IMR-90 (cell line): ENCODE data around the gene KCNJ6. TPM values are rescaled to one million over a fixed set of nuclear protein-coding genes. Genes with fewer than 3 reads are reported as not detected.

Source experiments
- ATAC-seq: fragments of 200-7000 bp; cut with Tn5 transposase; 2 replicates; pipeline ENCODE4 v1.9.1; 2020; ENCODE audit warnings: low read depth, mild to moderate bottlenecking, moderate library complexity
- BruUV-seq: library from RNA; stranded (reverse); fragments of 400-500 nt; replicated peaks from 2 replicates; lab custom pipeline; 2021; lab: Mats Ljungman, UMichigan
- CTCF ChIA-PET: fragments of 300-600 bp; formaldehyde crosslinking; extraction: SDS; loops from one replicate; lab custom pipeline; 2021; ENCODE audit warnings: antibody characterized with exemption; lab: Yijun Ruan, JAX
- POLR2A ChIA-PET: fragments of 300-600 bp; sonication (Branson Sonifier 250); formaldehyde crosslinking; loops from one replicate; lab custom pipeline; 2022; ENCODE audit warnings: antibody characterized with exemption; ENCODE audit not compliant: unreplicated experiment; lab: Charles Lee
- DNase-seq: peaks from one replicate; pipeline ENCODE4 v3.0.0; 2013
- H2AFZ ChIP-seq: replicated peaks from 2 replicates; pipeline ENCODE3; 2013; ENCODE audit warnings: low read length, mild to moderate bottlenecking; ENCODE audit not compliant: poor library complexity
- H2AK5ac ChIP-seq: 2 replicates; pipeline ENCODE4 v1.6.1; 2013; ENCODE audit warnings: low read depth, low read length, inconsistent platforms
- H2AK9ac ChIP-seq: replicated peaks from 2 replicates; pipeline ENCODE3; 2013; ENCODE audit warnings: mild to moderate bottlenecking, low read depth, low read length, moderate library complexity; ENCODE audit not compliant: poor library complexity
- H2BK120ac ChIP-seq: 2 replicates; pipeline ENCODE4 v1.6.1; 2013; ENCODE audit warnings: low read depth, low read length, inconsistent platforms
- H2BK15ac ChIP-seq: 3 replicates; pipeline ENCODE4 v1.6.1; 2013; ENCODE audit warnings: low read depth, low read length, inconsistent platforms
- H2BK20ac ChIP-seq: 2 replicates; pipeline ENCODE4 v1.6.1; 2013; ENCODE audit warnings: low read depth, mild to moderate bottlenecking, inconsistent platforms, low read length, moderate library complexity
- H2BK5ac ChIP-seq: 2 replicates; pipeline ENCODE4 v1.6.1; 2013; ENCODE audit warnings: mild to moderate bottlenecking, low read depth, low read length, inconsistent platforms; ENCODE audit not compliant: poor library complexity, severe bottlenecking
- H3K14ac ChIP-seq: replicated peaks from 2 replicates; pipeline ENCODE4 v1.6.1; 2013; ENCODE audit warnings: low read depth, low read length, inconsistent platforms
- H3K18ac ChIP-seq: 2 replicates; pipeline ENCODE4 v1.6.1; 2013; ENCODE audit warnings: low read depth, low read length, control low read depth
- H3K23ac ChIP-seq: 2 replicates; pipeline ENCODE4 v1.6.1; 2013; ENCODE audit warnings: low read depth, low read length, inconsistent platforms
- H3K27ac ChIP-seq: 2 replicates; pipeline ENCODE4 v1.5.1; 2013; ENCODE audit warnings: mild to moderate bottlenecking, control low read depth, low read length; ENCODE audit not compliant: insufficient read depth
- H3K27me3 ChIP-seq: 2 replicates; pipeline ENCODE4 v1.6.1; 2013; ENCODE audit warnings: low read length; ENCODE audit not compliant: control insufficient read depth, insufficient read depth
- H3K36me3 ChIP-seq: 2 replicates; pipeline ENCODE4 v1.6.1; 2013; ENCODE audit warnings: low read length, mixed read lengths; ENCODE audit not compliant: control insufficient read depth, insufficient read depth
- H3K4ac ChIP-seq: 2 replicates; pipeline ENCODE4 v1.6.1; 2013; ENCODE audit warnings: low read depth, low read length, inconsistent platforms
- H3K4me1 ChIP-seq: 2 replicates; pipeline ENCODE4 v1.6.1; 2013; ENCODE audit warnings: low read length, mixed read lengths; ENCODE audit not compliant: control insufficient read depth, insufficient read depth
- H3K4me2 ChIP-seq: 2 replicates; pipeline ENCODE4 v1.6.1; 2013; ENCODE audit warnings: low read depth, mild to moderate bottlenecking, control low read depth, low read length, moderate library complexity
- H3K4me3 ChIP-seq: 2 replicates; pipeline ENCODE4 v1.5.1; 2013; ENCODE audit warnings: low read depth, mild to moderate bottlenecking, control low read depth, low read length, moderate library complexity; ENCODE audit not compliant: insufficient read depth
- H3K56ac ChIP-seq: 2 replicates; pipeline ENCODE4 v1.6.1; 2013; ENCODE audit warnings: low read length, inconsistent platforms; ENCODE audit not compliant: insufficient read depth; ENCODE audit errors: extremely low read depth
- H3K79me1 ChIP-seq, 2 experiments: 2 replicates each; pipeline ENCODE4 v1.6.1; 2013; ENCODE audit warnings: low read length in 2 of 2, inconsistent platforms in 1 of 2, low read depth in 1 of 2
- H3K9ac ChIP-seq: 2 replicates; pipeline ENCODE4 v1.6.1; 2013; ENCODE audit warnings: low read depth, low read length, control low read depth
- H3K9me1 ChIP-seq: 2 replicates; pipeline ENCODE4 v1.6.1; 2013; ENCODE audit warnings: low read length, inconsistent platforms; ENCODE audit not compliant: insufficient read depth
- H3K9me3 ChIP-seq: 2 replicates; pipeline ENCODE4 v1.6.1; 2013; ENCODE audit warnings: low read length; ENCODE audit not compliant: control insufficient read depth, insufficient read depth
- H4K20me1 ChIP-seq: 2 replicates; pipeline ENCODE4 v1.6.1; 2013; ENCODE audit warnings: low read length, inconsistent platforms; ENCODE audit not compliant: insufficient read depth
- H4K5ac ChIP-seq: 2 replicates; pipeline ENCODE4 v1.6.1; 2013; ENCODE audit warnings: mild to moderate bottlenecking, low read depth, low read length, control low read depth
- H4K8ac ChIP-seq, 2 experiments: 2 replicates each; pipeline ENCODE4 v1.6.1; 2013; ENCODE audit warnings: low read depth in 2 of 2, low read length in 2 of 2, control low read depth in 1 of 2, inconsistent platforms in 1 of 2
- H4K91ac ChIP-seq: 2 replicates; pipeline ENCODE4 v1.6.1; 2013; ENCODE audit warnings: low read depth, low read length, inconsistent platforms; ENCODE audit not compliant: insufficient read depth
- BHLHE40 ChIP-seq: fragments of 150-350 bp; IDR thresholded peaks from 2 replicates; pipeline ENCODE4 v1.6.1; 2016; ENCODE audit warnings: mild to moderate bottlenecking, low read depth, low read length
- CEBPB ChIP-seq: IDR thresholded peaks from 2 replicates; pipeline ENCODE4 v1.6.1; 2012; ENCODE audit warnings: low read depth, low read length, improper control_type of control experiment
- CHD1 ChIP-seq: IDR thresholded peaks from 2 replicates; pipeline ENCODE4 v1.6.1; 2012; ENCODE audit warnings: low read depth, low read length, improper control_type of control experiment
- CTCF ChIP-seq: conservative IDR thresholded peaks from 2 replicates; pipeline ENCODE4 v1.5.1; 2012; ENCODE audit warnings: mild to moderate bottlenecking, low read depth, low read length, improper control_type of control experiment
- ELK1 ChIP-seq: fragments of 150-350 bp; IDR thresholded peaks from 2 replicates; pipeline ENCODE4 v1.6.1; 2016; ENCODE audit warnings: low read depth, mild to moderate bottlenecking, low read length, moderate library complexity, borderline replicate concordance
- FOS ChIP-seq: fragments of 150-350 bp; IDR thresholded peaks from 2 replicates; pipeline ENCODE4 v1.6.1; 2016; ENCODE audit warnings: low read depth, low read length
- MAFK ChIP-seq: IDR thresholded peaks from 2 replicates; pipeline ENCODE4 v1.6.1; 2012; ENCODE audit warnings: low read depth, low read length, improper control_type of control experiment
- MAZ ChIP-seq: IDR thresholded peaks from 2 replicates; pipeline ENCODE4 v1.6.1; 2012; ENCODE audit warnings: low read depth, mild to moderate bottlenecking, low read length, improper control_type of control experiment, moderate library complexity, borderline replicate concordance
- MXI1 ChIP-seq: IDR thresholded peaks from 2 replicates; pipeline ENCODE4 v1.6.1; 2012; ENCODE audit warnings: low read depth, mild to moderate bottlenecking, low read length, moderate library complexity, borderline replicate concordance
- NFE2L2 ChIP-seq: fragments of 150-350 bp; IDR thresholded peaks from 2 replicates; pipeline ENCODE4 v1.6.1; 2016; ENCODE audit warnings: low read depth, mild to moderate bottlenecking, low read length
- POLR2A ChIP-seq: IDR thresholded peaks from 2 replicates; pipeline ENCODE4 v1.6.1; 2012; ENCODE audit warnings: mild to moderate bottlenecking, low read depth, low read length
- RAD21 ChIP-seq: IDR thresholded peaks from 2 replicates; pipeline ENCODE4 v1.6.1; 2012; ENCODE audit warnings: low read length, improper control_type of control experiment
- RFX5 ChIP-seq: IDR thresholded peaks from 2 replicates; pipeline ENCODE4 v1.8.0; 2012; ENCODE audit warnings: low read depth, mild to moderate bottlenecking, low read length, moderate library complexity
- SMC3 ChIP-seq: fragments of 150-350 bp; IDR thresholded peaks from 2 replicates; pipeline ENCODE4 v1.6.1; 2016; ENCODE audit warnings: low read depth, mild to moderate bottlenecking, antibody characterized with exemption, low read length, moderate library complexity
- USF2 ChIP-seq: fragments of 150-350 bp; IDR thresholded peaks from 2 replicates; pipeline ENCODE4 v1.6.1; 2017; ENCODE audit warnings: mild to moderate bottlenecking, antibody characterized with exemption, low read length, low read depth
- WGBS, 2 experiments: methylation state at CpG; one replicate each; pipeline versions ENCODE4 v1.1.5 to v1.1.7; 2013; ENCODE audit warnings: missing lambda C conversion rate in 2 of 2; ENCODE audit not compliant: insufficient read length in 1 of 2; ENCODE audit errors: extremely low coverage in 2 of 2; 5-methylcytosine and 5-hydroxymethylcytosine counted together
- dilution Hi-C: fragments of 300-500 bp; cut with HindIII; formaldehyde crosslinking; loops from one replicate; pipeline ENCODE4 v1.14.3; 2018; ENCODE audit warnings: low sequenced_read_pairs; ENCODE audit not compliant: unreplicated experiment
- in situ Hi-C: fragments of 300-500 bp; cut with MboI; formaldehyde crosslinking; loops from 3 replicates; pipeline ENCODE4 v1.14.3; 2019; ENCODE audit warnings: low sequenced_read_pairs, inconsistent platforms, mixed read lengths
- intact Hi-C: fragments of 100-400 bp; cut with micrococcal nuclease; formaldehyde crosslinking; loops from 2 replicates; pipeline ENCODE4 v1.10.0; 2022
- polyA plus RNA-seq, 3 experiments: library from polyadenylated mRNA; depleted of rRNA; stranded (reverse); fragments of >200 nt; gene quantifications; 2 replicates each; pipeline ENCODE4 v1.2.3, GENCODE V29; 2012; ENCODE audit warnings: low replicate concordance in 1 of 3
- total RNA-seq: library from RNA; depleted of rRNA; stranded (reverse); fragments of >200 nt; gene quantifications from 2 replicates; pipeline ENCODE4 v1.2.3, GENCODE V29; 2012

Gene KCNJ6
- total and polyA plus RNA-seq, 2 of the 4 experiments (the other 2 are of a cell fraction): under 0.01 to 0.02 TPM

GRCh38 chr21:37765221-37765900, 150.9 kb downstream of the KCNJ6 start:
- H3K9ac ChIP-seq: no peak overlapping the region
- no TSS peak for BruUV-seq
- no peak overlapping the region for H3K4me3 ChIP-seq
- H4K5ac ChIP-seq: no peak overlapping the region
- H4K91ac ChIP-seq: no peak overlapping the region
- H2AFZ ChIP-seq: no peak overlapping the region
- ChIA-PET POLR2A (no interaction called here), CTCF (no interaction called here)
- no peak overlapping the region for H2BK5ac ChIP-seq
- H4K20me1 ChIP-seq: no peaks in the 10 kb centered on the region
- DNase-seq: no peak
- H3K14ac ChIP-seq: no peak overlapping the region
- no peak overlapping the region for H4K8ac ChIP-seq
- no peak overlapping the region for H2BK15ac ChIP-seq
- peaks cover 6% of the 10 kb centered on the region for H3K9me1 ChIP-seq
- no CpG with 5 or more reads among the region's 5 CpGs for WGBS, 2 experiments
- no peak overlapping the region for H2BK20ac ChIP-seq
- no peak overlapping the region for H3K4ac ChIP-seq
- no peak overlapping the region for H3K18ac ChIP-seq
- in situ Hi-C loops (no loop called here), intact Hi-C loops (no loop called here), dilution Hi-C loops (no loop called here)
- H2AK5ac ChIP-seq: no peak overlapping the region
- peaks cover 2% of the 10 kb centered on the region for H3K4me1 ChIP-seq
- no peaks in the 10 kb centered on the region for H3K9me3 ChIP-seq
- no peak overlapping the region for H2AK9ac ChIP-seq
- H3K27me3 ChIP-seq: no peaks in the 10 kb centered on the region; the same call in 1 of the 2 replicates
- no peaks in the 10 kb centered on the region for H3K36me3 ChIP-seq
- H3K23ac ChIP-seq: no peak overlapping the region
- no peak overlapping the region for H2BK120ac ChIP-seq
- H3K4me2 ChIP-seq: no peak overlapping the region
- H3K27ac ChIP-seq: no peak overlapping the region
- no peak overlapping the region for H3K56ac ChIP-seq
- no peak for ATAC-seq
- TF ChIP-seq CTCF: no peak
- TF ChIP-seq ELK1: no peak
- no peak for TF ChIP-seq CEBPB
- no peak for TF ChIP-seq RAD21
- no peak for TF ChIP-seq USF2
- TF ChIP-seq SMC3: no peak
- TF ChIP-seq MXI1: no peak
- TF ChIP-seq POLR2A: no peak
- TF ChIP-seq FOS: no peak
- no peak for TF ChIP-seq RFX5
- no peak for TF ChIP-seq MAFK
- no peak for TF ChIP-seq MAZ
- TF ChIP-seq BHLHE40: no peak
- TF ChIP-seq CHD1: no peak
- TF ChIP-seq NFE2L2: no peak
- H3K79me1 ChIP-seq: no peaks in the 10 kb centered on the region
